HG02610 (cell line): ENCODE measurements around the gene NPC1L1.

Experiments
- ATAC-seq: cut with Tn5 transposase; IDR thresholded peaks from one replicate; pipeline ENCODE4 v1.9.1; 2021; ENCODE audit warnings: mild to moderate bottlenecking, moderate library complexity; ENCODE audit not compliant: unreplicated experiment

NPC1L1 gene

DNA sequence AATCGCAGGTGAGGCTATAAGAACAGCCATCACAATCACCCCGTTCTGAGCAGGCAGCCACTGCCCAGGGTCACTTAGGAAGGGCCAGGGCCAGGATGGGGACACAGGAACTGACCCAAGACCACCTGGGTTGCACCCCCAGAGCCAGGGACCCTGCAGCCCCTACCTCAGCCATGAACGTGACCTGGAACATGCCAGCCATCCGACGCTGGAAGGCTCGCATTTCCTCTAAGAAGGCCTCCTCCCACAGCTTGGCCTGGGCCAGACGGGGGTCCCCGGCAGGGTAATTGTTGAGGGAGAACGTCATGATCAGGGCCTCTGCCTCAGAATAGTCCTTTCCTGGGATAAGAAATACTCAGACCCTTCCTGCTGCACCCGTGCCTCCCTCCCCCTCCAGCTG, 5.0 kb downstream of the NPC1L1 start:
- no peak for ATAC-seq

GRCh38 chr7:44535348-44536064, 5.6 kb downstream of the NPC1L1 start:
- no peak for ATAC-seq

- ATAC-seq, result no peak
These were observed 6.6 kb downstream of the NPC1L1 start for GRCh38 chr7:44534501-44534900.

- no peak for ATAC-seq
These were observed 7.0 kb downstream of the NPC1L1 start for GRCh38 chr7:44534087-44534486.

GRCh38 chr7:44533301-44534055, 7.7 kb downstream of the NPC1L1 start:
- ATAC-seq, result no peak

DNA sequence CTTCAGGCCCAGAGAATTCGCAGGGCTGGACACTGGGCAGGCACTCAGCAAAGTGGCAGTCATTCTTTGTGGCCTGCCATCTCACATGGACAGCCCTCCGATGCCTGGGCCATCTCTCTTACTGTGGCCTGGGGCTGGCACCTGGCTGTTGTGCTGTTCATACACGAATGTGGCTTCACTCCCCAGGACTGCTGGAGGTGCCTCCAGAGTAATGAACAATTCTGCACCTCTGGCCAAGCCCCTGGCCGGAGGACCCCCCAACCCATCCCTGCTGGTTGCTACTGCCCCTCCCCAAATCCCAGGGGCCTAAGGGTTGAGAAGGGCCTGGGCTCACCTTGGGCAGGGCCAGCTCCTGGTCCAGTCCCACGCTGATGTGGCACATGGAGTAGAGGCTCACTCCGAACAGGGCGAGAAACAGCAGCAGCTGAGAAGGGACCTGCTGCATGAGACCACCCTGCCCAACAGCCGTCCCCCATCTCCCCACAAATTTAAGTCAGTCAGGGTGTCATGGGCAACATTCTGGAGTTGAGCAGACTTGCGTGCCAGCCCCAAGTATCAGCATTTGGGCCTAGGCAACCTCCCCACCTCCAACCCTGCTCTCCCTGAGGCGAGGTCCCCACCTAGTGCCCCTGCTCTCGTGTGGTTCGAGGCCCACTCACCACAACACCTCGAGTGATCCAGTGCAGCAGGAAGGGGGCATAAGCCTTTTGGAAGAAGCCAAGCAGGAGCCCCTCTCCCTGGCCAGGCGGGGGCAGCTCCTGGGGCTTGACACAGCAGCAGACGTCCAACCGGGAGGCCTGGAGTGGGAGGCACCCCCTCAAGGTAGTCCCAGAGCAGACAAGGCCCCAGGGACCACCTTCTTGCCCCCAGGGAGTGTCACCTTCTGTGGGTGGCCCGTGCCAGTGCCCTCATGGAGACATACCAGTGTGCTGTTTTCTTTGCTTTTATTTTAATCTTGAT, 9.4 kb downstream of the NPC1L1 start:
- ATAC-seq, result no peak

DNA sequence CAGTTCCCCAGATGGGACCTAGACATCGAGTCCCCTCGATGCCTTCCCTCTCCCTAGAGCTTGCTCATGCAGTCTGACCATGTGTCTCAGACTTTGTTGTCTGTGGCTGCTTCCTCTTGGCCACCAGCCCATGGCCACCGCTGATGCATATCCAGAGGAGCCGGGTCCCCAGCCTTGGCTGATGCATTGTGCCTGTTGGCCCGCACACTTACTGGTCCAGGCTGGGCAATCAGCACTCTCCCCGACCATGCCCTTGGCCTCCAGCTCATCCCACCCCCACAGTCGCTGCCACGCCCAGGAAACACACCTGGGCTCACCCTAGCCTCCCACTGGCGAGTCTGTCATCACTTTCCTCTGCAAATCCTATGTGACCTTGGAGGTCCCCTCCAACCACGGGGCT, 10.1 kb downstream of the NPC1L1 start:
- no peak for ATAC-seq

- no peak for ATAC-seq
These were observed 16.2 kb downstream of the NPC1L1 start for GRCh38 chr7:44524811-44525388.

DNA sequence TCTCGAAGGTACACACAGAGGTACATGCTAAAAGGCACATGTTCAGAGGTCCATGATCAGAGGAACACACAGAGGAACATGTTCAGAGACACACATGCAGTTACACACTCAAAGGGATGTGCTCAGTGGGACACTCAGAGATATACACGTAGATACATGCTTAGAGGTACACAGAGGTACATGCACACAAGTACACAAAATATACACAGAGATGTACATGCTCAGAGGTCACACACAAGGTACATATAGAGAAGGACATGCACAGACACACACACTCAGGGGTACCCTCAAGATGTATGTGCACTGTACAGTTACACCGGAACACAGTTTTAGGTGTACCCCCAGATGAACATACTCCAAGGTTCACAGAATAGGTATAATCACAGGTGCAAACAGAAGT, 18.8 kb downstream of the NPC1L1 start:
- ATAC-seq, result no peak

- ATAC-seq, result no peak
These were observed 19.6 kb downstream of the NPC1L1 start for GRCh38 chr7:44521347-44522095.

DNA sequence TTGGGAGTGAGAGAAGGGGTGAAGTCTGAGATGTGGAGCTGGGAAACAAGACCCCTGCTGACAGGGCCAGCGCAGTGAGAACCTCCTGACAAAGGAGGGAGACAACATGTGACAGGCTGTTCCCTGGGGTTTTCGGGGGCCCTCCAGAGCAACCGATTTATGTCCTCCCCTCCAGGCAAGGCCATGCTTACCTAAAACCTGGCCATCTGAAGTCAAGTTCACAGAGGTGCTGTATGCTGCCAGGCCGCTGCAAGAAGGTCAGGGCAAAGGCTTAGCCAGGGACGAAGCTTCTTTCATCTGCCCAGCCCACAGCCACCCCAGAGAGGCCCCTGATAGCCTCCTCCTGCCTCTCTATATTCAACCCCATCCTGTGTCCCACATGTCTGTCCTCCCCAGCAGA, 20.6 kb downstream of the NPC1L1 start:
- ATAC-seq, result no peak

- no peak for ATAC-seq
These were observed 21.6 kb downstream of the NPC1L1 start for GRCh38 chr7:44519546-44519945.

- no peak for ATAC-seq
These were observed 22.4 kb downstream of the NPC1L1 start for GRCh38 chr7:44518761-44519160.

DNA sequence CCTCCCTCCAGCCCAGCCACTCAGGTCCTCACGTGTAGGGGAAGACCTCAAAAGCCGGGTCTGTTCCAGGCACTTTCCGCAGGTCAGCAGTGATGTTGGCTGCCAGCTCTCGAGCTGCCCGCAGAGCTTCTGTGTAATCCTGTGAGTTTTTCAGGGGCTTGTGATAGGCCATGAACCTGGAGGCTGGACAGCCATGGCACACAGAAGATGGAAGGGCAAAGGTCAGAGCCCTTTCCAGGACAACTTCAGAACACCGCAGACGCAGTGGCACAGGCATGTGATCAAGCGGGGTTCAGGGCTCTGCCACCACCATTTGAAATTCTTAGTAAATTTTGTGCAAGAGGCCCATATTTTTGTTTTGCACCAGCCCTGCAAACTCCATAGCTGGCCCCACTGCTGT, 24.0 kb downstream of the NPC1L1 start:
- ATAC-seq, result no peak

DNA sequence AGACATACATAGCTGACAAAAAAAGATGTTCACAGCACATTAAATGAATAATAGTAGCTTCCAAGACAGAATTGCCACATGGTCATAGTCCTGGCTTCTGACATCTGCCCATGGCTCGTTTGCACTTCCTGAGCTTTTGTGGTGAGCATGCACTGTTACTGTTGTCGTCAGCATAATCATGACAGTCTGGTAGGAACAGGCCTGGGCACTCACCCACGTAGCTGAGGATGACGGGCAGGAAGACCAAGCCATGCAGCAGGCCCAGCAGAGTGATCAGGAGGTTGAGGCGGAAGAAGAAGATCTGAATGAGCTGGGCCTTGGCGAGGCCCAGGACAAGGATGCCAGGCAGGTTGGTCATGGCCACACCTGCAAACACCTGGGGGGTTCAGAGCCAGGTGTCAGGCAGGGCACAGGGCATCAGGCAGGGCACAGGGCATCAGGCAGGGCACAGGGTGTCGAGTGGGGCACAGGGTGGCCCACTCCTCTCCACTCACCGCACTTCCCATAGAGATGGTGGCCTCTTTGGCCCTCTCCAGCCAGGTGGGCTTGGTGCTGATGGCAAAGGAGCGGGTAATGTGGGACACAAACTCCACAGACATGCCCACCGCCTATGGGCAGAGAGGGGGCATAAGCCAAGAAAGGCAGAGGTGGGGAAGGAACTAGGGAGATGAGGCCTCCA, 25.4 kb downstream of the NPC1L1 start:
- no peak for ATAC-seq

DNA sequence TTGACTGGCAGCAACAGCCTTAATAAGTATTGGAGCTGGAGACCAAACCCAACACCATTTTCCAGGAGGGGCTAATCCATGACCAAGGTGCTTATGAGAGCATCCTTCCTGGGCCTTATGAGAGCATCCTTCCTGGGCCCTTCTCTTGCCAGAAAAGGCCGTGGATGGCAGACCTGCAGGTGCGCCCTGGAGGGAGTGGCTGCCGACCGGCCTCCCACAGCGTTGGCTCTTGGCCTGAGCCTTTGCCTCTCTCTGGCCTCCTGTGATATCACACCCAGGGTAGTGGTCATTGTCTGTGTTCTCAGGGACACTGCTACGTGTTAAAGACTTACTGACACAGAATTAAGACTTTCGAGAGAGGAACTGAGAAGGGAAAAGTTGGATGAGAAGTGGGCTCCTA, 28.4 kb downstream of the NPC1L1 start:
- ATAC-seq, result no peak

- ATAC-seq, result no peak
These were observed 29.2 kb downstream of the NPC1L1 start for GRCh38 chr7:44511863-44512468.

- ATAC-seq, result no peak
These were observed 29.9 kb downstream of the NPC1L1 start for GRCh38 chr7:44511236-44511635.

- ATAC-seq, result no peak
These were observed 32.7 kb downstream of the NPC1L1 start for GRCh38 chr7:44508328-44509030.
